ENCODE measurements around the gene LY9.

DNA sequence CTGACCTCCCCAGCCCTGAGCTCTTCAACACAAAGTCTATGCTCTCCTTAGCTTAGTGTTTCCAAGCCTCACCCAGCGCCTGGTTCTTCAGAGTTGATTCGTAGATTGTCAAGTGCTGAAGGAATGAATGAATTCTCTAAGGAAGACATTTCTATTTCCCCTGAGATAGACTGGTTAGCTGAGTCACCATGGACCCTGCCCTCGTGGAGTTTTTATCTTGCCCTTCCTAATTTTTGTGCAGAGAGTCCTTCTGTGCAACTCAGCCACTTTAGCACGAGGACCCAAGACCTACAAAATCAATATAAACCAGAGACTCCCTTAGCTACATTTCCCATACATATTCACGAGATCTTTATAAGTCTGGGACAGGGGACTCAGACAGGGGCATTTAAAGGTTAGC, 69.4 kb downstream of the LY9 start:
- TF ChIP-seq, protein P1, sequence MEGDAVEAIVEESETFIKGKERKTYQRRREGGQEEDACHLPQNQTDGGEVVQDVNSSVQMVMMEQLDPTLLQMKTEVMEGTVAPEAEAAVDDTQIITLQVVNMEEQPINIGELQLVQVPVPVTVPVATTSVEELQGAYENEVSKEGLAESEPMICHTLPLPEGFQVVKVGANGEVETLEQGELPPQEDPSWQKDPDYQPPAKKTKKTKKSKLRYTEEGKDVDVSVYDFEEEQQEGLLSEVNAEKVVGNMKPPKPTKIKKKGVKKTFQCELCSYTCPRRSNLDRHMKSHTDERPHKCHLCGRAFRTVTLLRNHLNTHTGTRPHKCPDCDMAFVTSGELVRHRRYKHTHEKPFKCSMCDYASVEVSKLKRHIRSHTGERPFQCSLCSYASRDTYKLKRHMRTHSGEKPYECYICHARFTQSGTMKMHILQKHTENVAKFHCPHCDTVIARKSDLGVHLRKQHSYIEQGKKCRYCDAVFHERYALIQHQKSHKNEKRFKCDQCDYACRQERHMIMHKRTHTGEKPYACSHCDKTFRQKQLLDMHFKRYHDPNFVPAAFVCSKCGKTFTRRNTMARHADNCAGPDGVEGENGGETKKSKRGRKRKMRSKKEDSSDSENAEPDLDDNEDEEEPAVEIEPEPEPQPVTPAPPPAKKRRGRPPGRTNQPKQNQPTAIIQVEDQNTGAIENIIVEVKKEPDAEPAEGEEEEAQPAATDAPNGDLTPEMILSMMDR (conservative IDR thresholded peaks at IDR 0.05; ENCODE audit: low read length): no peak
- no peak for TF ChIP-seq EZH2phosphoT487 (IDR thresholded peaks at IDR 0.05; ENCODE audit: borderline replicate concordance)

Data from Loucy (cell line).